GM23338 (cell line): ENCODE measurements around the gene ZBTB7C. TPM values are rescaled to one million over a fixed set of nuclear protein-coding genes. Genes with fewer than 3 reads are reported as not detected.

Experiments used
- ATAC-seq: fragments of 200-7000 bp; cut with Tn5 transposase; 3 replicates; pipeline ENCODE4 v1.9.1; 2020
- DNase-seq: peaks from one replicate; pipeline ENCODE4 v3.0.0-alpha.2; 2015; ENCODE audit warnings: low spot score
- H2AFZ ChIP-seq: fragments of 200-600 bp; sonication (generic); 2 replicates; pipeline ENCODE4 v1.8.0; 2016; ENCODE audit warnings: antibody characterized with exemption, mild to moderate bottlenecking, moderate library complexity
- H3F3A ChIP-seq: fragments of 200-600 bp; sonication (generic); replicated peaks from 2 replicates; pipeline ENCODE4 v1.8.0; 2017; ENCODE audit warnings: antibody characterized with exemption, mixed run types, low read depth
- H3K27ac ChIP-seq: fragments of 200-600 bp; sonication (generic); 2 replicates; pipeline ENCODE4 v1.6.1; 2016; ENCODE audit warnings: low read depth
- H3K27me3 ChIP-seq: fragments of 200-600 bp; sonication (generic); 2 replicates; pipeline ENCODE4 v1.8.0; 2016; ENCODE audit warnings: mild to moderate bottlenecking, mixed run types, moderate library complexity; ENCODE audit not compliant: insufficient read depth
- H3K36me3 ChIP-seq: fragments of 200-600 bp; sonication (generic); 2 replicates; pipeline ENCODE4 v1.8.0; 2016; ENCODE audit warnings: mild to moderate bottlenecking; ENCODE audit not compliant: insufficient read depth
- H3K4me1 ChIP-seq: fragments of 200-600 bp; sonication (generic); 2 replicates; pipeline ENCODE4 v1.8.0; 2016; ENCODE audit warnings: mild to moderate bottlenecking, moderate library complexity; ENCODE audit not compliant: insufficient read depth
- H3K4me2 ChIP-seq: fragments of 200-600 bp; sonication (generic); 2 replicates; pipeline ENCODE4 v1.7.1; 2017; ENCODE audit warnings: mixed run types
- H3K4me3 ChIP-seq: fragments of 200-600 bp; sonication (generic); 2 replicates; pipeline ENCODE4 v1.6.1; 2016; ENCODE audit warnings: mixed run types
- H3K79me2 ChIP-seq: fragments of 200-600 bp; sonication (generic); replicated peaks from 2 replicates; pipeline ENCODE4 v1.8.0; 2017; ENCODE audit warnings: mild to moderate bottlenecking; ENCODE audit not compliant: insufficient read depth
- H3K9me2 ChIP-seq: fragments of 200-600 bp; sonication (generic); 2 replicates; pipeline ENCODE4 v1.8.0; 2017; ENCODE audit not compliant: insufficient read depth
- H4K20me1 ChIP-seq: fragments of 200-600 bp; sonication (generic); replicated peaks from 2 replicates; pipeline ENCODE4 v1.8.0; 2017; ENCODE audit warnings: mild to moderate bottlenecking; ENCODE audit not compliant: insufficient read depth
- H3K27ac Mint-ChIP-seq: 2 replicates; pipeline ENCODE4 v1.8.0; 2020; ENCODE audit warnings: inconsistent platforms, mild to moderate bottlenecking, moderate library complexity, mixed read lengths
- H3K27me3 Mint-ChIP-seq: 3 replicates; pipeline ENCODE4 v1.8.0; 2022; ENCODE audit warnings: low read depth, mild to moderate bottlenecking, moderate library complexity, mixed read lengths, inconsistent platforms; ENCODE audit not compliant: insufficient read depth, poor library complexity
- H3K36me3 Mint-ChIP-seq: 3 replicates; pipeline ENCODE4 v1.8.0; 2021; ENCODE audit warnings: low read depth, mild to moderate bottlenecking, inconsistent platforms, moderate library complexity, mixed read lengths
- H3K4me1 Mint-ChIP-seq: 3 replicates; pipeline ENCODE4 v1.8.0; 2020; ENCODE audit warnings: mild to moderate bottlenecking, inconsistent platforms, mixed read lengths
- H3K4me3 Mint-ChIP-seq: 3 replicates; pipeline ENCODE4 v1.8.0; 2021; ENCODE audit warnings: moderate library complexity, mild to moderate bottlenecking, inconsistent platforms, mixed read lengths
- H3K9me3 Mint-ChIP-seq: 3 replicates; pipeline ENCODE4 v1.8.0; 2020; ENCODE audit warnings: moderate library complexity, mild to moderate bottlenecking, inconsistent platforms, mixed read lengths
- CREB1 ChIP-seq: fragments of 250-450 bp; sonication (Bioruptor Pico); IDR thresholded peaks from 2 replicates; pipeline ENCODE4 v1.5.0; 2020; ENCODE audit warnings: low read depth, mild to moderate bottlenecking, moderate library complexity
- EZH2 ChIP-seq: fragments of 200-600 bp; sonication (generic); IDR thresholded peaks from one replicate; pipeline ENCODE4 v1.8.0; 2017; ENCODE audit warnings: antibody characterized with exemption, mild to moderate bottlenecking, low read depth; ENCODE audit not compliant: unreplicated experiment
- EZH2phosphoT487 ChIP-seq: fragments of 200-600 bp; sonication (generic); IDR thresholded peaks from one replicate; pipeline ENCODE4 v1.8.1; 2018; ENCODE audit warnings: antibody characterized with exemption; ENCODE audit not compliant: unreplicated experiment
- JUNB ChIP-seq: IDR thresholded peaks from one replicate; pipeline ENCODE4 v1.6.1; 2016; ENCODE audit warnings: antibody characterized with exemption; ENCODE audit not compliant: unreplicated experiment
- NANOG ChIP-seq: IDR thresholded peaks from 2 replicates; pipeline ENCODE4 v1.6.1; 2016; ENCODE audit warnings: antibody characterized with exemption, borderline replicate concordance
- POLR2AphosphoS5 ChIP-seq: IDR thresholded peaks from 2 replicates; pipeline ENCODE4 v1.6.1; 2016; ENCODE audit warnings: antibody characterized with exemption, low read depth
- STAT1 ChIP-seq: IDR thresholded peaks from one replicate; pipeline ENCODE4 v1.6.1; 2016; ENCODE audit warnings: antibody characterized with exemption; ENCODE audit not compliant: unreplicated experiment
- ZNF114 ChIP-seq: fragments of 250-450 bp; sonication (Bioruptor Pico); IDR thresholded peaks from 2 replicates; pipeline ENCODE4 v1.5.0; 2020; ENCODE audit warnings: mild to moderate bottlenecking, moderate library complexity
- ZNF331 ChIP-seq: fragments of 250-450 bp; sonication (Bioruptor Pico); IDR thresholded peaks from 2 replicates; pipeline ENCODE4 v1.5.0; 2020; ENCODE audit warnings: low read depth, mild to moderate bottlenecking, moderate library complexity
- polyA plus RNA-seq: library from polyadenylated mRNA; unstranded; fragments of >200 nt; fragmentation: Nextera tagmentation; extraction: Ambion mirVana; gene quantifications from 2 replicates; pipeline ENCODE4 v1.2.1, GENCODE V29; 2016
- total RNA-seq: library from RNA; depleted of rRNA; stranded (reverse); fragments of >200 nt; shearing (Covaris generic); gene quantifications from 2 replicates; pipeline ENCODE4 v1.2.3, GENCODE V29; 2014
- TF ChIP-seq, protein P1 (sequence below): IDR thresholded peaks from 2 replicates; pipeline ENCODE4 v1.6.1; 2016; ENCODE audit warnings: antibody characterized with exemption
- TF ChIP-seq, protein P2 (sequence below): IDR thresholded peaks from one replicate; pipeline ENCODE4 v1.6.1; 2018; ENCODE audit warnings: antibody characterized with exemption; ENCODE audit not compliant: unreplicated experiment
- TF ChIP-seq, protein P3 (sequence below), 2 experiments: fragments of 200-600 bp in 1 of 2; sonication (generic) in 1 of 2; conservative IDR thresholded peaks; 2 replicates each; pipeline versions ENCODE4 v1.5.1 to v1.6.1; 2016 to 2017; ENCODE audit warnings: antibody characterized with exemption in 2 of 2, low read depth in 2 of 2, mild to moderate bottlenecking in 2 of 2, moderate library complexity in 1 of 2
- TF ChIP-seq, protein P4 (sequence below): fragments of 250-450 bp; sonication (Bioruptor Pico); IDR thresholded peaks from 2 replicates; pipeline ENCODE4 v1.5.0; 2020; ENCODE audit warnings: mild to moderate bottlenecking, moderate library complexity

ZBTB7C gene
- total and polyA plus RNA-seq, 2 experiments from 2014 or later = 0.03 to 0.14 TPM

DNA sequence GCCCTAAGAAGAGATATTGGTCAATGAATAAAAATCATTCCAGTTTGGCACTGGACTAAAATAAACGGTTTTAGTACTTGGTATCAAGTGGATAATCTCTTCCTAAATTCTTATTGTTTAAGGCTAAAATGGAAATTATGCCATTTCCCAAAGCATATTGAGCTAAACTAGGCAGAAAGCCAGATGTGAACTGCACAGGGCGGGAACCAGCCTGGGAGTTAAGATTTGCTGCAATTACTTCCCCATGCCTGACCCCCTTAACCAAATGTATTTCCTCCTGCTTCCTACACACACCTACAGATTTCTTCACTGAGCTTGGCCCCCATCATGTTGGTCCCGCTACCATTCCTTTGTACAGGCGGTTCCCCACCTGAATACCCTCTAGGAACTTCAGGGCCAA lies 12.2 kb downstream of the ZBTB7C start:
- Histone ChIP-seq H3K4me3 (no peak overlapping the region), H2AFZ (no peak overlapping the region), H3K27me3 (no peaks in the 10 kb centered on the region), H3K9me2 (no peaks in the 10 kb centered on the region), H4K20me1 (no peaks in the 10 kb centered on the region), H3K36me3 (no peaks in the 10 kb centered on the region), H3K4me2 (no peak overlapping the region), H3K27ac (no peak overlapping the region), H3K4me1 (peaks cover 10% of the 10 kb centered on the region), H3K79me2 (no peaks in the 10 kb centered on the region), H3F3A (no peaks in the 10 kb centered on the region)
- Mint-ChIP-seq H3K36me3 (no peaks in the 10 kb centered on the region), H3K27me3 (peaks cover 1% of the 10 kb centered on the region), H3K9me3 (no peaks in the 10 kb centered on the region), H3K27ac (no peak overlapping the region), H3K4me3 (no peak overlapping the region), H3K4me1 (peaks cover 26% of the 10 kb centered on the region)
- DNase-seq (no peak), ATAC-seq (no peak)
- no peak for TF ChIP-seq POLR2AphosphoS5
- TF ChIP-seq EZH2 = no peak
- TF ChIP-seq, protein P1, sequence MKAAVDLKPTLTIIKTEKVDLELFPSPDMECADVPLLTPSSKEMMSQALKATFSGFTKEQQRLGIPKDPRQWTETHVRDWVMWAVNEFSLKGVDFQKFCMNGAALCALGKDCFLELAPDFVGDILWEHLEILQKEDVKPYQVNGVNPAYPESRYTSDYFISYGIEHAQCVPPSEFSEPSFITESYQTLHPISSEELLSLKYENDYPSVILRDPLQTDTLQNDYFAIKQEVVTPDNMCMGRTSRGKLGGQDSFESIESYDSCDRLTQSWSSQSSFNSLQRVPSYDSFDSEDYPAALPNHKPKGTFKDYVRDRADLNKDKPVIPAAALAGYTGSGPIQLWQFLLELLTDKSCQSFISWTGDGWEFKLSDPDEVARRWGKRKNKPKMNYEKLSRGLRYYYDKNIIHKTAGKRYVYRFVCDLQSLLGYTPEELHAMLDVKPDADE = no peak
- TF ChIP-seq, protein P2, sequence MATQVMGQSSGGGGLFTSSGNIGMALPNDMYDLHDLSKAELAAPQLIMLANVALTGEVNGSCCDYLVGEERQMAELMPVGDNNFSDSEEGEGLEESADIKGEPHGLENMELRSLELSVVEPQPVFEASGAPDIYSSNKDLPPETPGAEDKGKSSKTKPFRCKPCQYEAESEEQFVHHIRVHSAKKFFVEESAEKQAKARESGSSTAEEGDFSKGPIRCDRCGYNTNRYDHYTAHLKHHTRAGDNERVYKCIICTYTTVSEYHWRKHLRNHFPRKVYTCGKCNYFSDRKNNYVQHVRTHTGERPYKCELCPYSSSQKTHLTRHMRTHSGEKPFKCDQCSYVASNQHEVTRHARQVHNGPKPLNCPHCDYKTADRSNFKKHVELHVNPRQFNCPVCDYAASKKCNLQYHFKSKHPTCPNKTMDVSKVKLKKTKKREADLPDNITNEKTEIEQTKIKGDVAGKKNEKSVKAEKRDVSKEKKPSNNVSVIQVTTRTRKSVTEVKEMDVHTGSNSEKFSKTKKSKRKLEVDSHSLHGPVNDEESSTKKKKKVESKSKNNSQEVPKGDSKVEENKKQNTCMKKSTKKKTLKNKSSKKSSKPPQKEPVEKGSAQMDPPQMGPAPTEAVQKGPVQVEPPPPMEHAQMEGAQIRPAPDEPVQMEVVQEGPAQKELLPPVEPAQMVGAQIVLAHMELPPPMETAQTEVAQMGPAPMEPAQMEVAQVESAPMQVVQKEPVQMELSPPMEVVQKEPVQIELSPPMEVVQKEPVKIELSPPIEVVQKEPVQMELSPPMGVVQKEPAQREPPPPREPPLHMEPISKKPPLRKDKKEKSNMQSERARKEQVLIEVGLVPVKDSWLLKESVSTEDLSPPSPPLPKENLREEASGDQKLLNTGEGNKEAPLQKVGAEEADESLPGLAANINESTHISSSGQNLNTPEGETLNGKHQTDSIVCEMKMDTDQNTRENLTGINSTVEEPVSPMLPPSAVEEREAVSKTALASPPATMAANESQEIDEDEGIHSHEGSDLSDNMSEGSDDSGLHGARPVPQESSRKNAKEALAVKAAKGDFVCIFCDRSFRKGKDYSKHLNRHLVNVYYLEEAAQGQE = no peak
- no peak for TF ChIP-seq JUNB
- TF ChIP-seq EZH2phosphoT487 = no peak
- no peak for TF ChIP-seq NANOG
- no peak for TF ChIP-seq STAT1
- TF ChIP-seq ZNF114 (CRISPR knock-in tag) = no peak
- TF ChIP-seq CREB1 (CRISPR knock-in tag) = no peak
- TF ChIP-seq, protein P3, sequence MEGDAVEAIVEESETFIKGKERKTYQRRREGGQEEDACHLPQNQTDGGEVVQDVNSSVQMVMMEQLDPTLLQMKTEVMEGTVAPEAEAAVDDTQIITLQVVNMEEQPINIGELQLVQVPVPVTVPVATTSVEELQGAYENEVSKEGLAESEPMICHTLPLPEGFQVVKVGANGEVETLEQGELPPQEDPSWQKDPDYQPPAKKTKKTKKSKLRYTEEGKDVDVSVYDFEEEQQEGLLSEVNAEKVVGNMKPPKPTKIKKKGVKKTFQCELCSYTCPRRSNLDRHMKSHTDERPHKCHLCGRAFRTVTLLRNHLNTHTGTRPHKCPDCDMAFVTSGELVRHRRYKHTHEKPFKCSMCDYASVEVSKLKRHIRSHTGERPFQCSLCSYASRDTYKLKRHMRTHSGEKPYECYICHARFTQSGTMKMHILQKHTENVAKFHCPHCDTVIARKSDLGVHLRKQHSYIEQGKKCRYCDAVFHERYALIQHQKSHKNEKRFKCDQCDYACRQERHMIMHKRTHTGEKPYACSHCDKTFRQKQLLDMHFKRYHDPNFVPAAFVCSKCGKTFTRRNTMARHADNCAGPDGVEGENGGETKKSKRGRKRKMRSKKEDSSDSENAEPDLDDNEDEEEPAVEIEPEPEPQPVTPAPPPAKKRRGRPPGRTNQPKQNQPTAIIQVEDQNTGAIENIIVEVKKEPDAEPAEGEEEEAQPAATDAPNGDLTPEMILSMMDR (conservative IDR thresholded peaks at IDR 0.05; ENCODE audit: low read depth in 2 of 2) = no peak
- TF ChIP-seq, protein P4, sequence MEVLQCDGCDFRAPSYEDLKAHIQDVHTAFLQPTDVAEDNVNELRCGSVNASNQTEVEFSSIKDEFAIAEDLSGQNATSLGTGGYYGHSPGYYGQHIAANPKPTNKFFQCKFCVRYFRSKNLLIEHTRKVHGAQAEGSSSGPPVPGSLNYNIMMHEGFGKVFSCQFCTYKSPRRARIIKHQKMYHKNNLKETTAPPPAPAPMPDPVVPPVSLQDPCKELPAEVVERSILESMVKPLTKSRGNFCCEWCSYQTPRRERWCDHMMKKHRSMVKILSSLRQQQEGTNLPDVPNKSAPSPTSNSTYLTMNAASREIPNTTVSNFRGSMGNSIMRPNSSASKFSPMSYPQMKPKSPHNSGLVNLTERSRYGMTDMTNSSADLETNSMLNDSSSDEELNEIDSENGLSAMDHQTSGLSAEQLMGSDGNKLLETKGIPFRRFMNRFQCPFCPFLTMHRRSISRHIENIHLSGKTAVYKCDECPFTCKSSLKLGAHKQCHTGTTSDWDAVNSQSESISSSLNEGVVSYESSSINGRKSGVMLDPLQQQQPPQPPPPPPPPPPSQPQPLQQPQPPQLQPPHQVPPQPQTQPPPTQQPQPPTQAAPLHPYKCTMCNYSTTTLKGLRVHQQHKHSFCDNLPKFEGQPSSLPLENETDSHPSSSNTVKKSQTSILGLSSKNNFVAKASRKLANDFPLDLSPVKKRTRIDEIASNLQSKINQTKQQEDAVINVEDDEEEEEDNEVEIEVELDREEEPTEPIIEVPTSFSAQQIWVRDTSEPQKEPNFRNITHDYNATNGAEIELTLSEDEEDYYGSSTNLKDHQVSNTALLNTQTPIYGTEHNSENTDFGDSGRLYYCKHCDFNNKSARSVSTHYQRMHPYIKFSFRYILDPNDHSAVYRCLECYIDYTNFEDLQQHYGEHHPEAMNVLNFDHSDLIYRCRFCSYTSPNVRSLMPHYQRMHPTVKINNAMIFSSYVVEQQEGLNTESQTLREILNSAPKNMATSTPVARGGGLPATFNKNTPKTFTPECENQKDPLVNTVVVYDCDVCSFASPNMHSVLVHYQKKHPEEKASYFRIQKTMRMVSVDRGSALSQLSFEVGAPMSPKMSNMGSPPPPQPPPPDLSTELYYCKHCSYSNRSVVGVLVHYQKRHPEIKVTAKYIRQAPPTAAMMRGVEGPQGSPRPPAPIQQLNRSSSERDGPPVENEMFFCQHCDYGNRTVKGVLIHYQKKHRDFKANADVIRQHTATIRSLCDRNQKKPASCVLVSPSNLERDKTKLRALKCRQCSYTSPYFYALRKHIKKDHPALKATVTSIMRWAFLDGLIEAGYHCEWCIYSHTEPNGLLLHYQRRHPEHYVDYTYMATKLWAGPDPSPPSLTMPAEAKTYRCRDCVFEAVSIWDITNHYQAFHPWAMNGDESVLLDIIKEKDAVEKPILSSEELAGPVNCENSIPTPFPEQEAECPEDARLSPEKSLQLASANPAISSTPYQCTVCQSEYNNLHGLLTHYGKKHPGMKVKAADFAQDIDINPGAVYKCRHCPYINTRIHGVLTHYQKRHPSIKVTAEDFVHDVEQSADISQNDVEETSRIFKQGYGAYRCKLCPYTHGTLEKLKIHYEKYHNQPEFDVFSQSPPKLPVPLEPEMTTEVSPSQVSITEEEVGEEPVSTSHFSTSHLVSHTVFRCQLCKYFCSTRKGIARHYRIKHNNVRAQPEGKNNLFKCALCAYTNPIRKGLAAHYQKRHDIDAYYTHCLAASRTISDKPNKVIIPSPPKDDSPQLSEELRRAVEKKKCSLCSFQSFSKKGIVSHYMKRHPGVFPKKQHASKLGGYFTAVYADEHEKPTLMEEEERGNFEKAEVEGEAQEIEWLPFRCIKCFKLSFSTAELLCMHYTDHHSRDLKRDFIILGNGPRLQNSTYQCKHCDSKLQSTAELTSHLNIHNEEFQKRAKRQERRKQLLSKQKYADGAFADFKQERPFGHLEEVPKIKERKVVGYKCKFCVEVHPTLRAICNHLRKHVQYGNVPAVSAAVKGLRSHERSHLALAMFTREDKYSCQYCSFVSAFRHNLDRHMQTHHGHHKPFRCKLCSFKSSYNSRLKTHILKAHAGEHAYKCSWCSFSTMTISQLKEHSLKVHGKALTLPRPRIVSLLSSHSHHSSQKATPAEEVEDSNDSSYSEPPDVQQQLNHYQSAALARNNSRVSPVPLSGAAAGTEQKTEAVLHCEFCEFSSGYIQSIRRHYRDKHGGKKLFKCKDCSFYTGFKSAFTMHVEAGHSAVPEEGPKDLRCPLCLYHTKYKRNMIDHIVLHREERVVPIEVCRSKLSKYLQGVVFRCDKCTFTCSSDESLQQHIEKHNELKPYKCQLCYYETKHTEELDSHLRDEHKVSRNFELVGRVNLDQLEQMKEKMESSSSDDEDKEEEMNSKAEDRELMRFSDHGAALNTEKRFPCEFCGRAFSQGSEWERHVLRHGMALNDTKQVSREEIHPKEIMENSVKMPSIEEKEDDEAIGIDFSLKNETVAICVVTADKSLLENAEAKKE = no peak
- no peak for TF ChIP-seq ZNF331
